ENCODE measurements around the gene AGL. TPM values are rescaled to one million over a fixed set of nuclear protein-coding genes. Genes with fewer than 3 reads are reported as not detected.

AGL gene
- total and polyA plus RNA-seq, 2 of the 4 experiments (the other 2 are of a cell fraction): 2.4 to 7.0 TPM

- no peak for DNase-seq
- peak overlapping the region; percentile 86; the same call in 1 of the 2 replicates for H3K9ac ChIP-seq (ENCODE audit: low read depth, low read length)
- TF ChIP-seq FOS (IDR thresholded peaks at IDR 0.05; ENCODE audit: low read depth, low read length) (no peak), CHD1 (IDR thresholded peaks at IDR 0.05; ENCODE audit: low read depth, low read length) (no peak), CTCF (conservative IDR thresholded peaks at IDR 0.05; ENCODE audit: low read depth, low read length) (no peak), NFE2L2 (IDR thresholded peaks at IDR 0.05; ENCODE audit: low read depth, low read length) (no peak), POLR2A (IDR thresholded peaks at IDR 0.05; ENCODE audit: low read depth, low read length) (no peak), MAZ (IDR thresholded peaks at IDR 0.05; ENCODE audit: borderline replicate concordance, low read depth, low read length) (no peak), SMC3 (IDR thresholded peaks at IDR 0.05; ENCODE audit: low read depth, low read length) (no peak), RCOR1 (IDR thresholded peaks at IDR 0.05; ENCODE audit: insufficient replicate concordance, low read length) (no peak), RAD21 (IDR thresholded peaks at IDR 0.05; ENCODE audit: low read length) (no peak), MAFK (IDR thresholded peaks at IDR 0.05; ENCODE audit: low read depth, low read length) (no peak), MXI1 (IDR thresholded peaks at IDR 0.05; ENCODE audit: borderline replicate concordance, low read depth, low read length) (no peak), CEBPB (IDR thresholded peaks at IDR 0.05; ENCODE audit: low read depth, low read length) (no peak), BHLHE40 (IDR thresholded peaks at IDR 0.05; ENCODE audit: low read depth, low read length) (no peak), RFX5 (IDR thresholded peaks at IDR 0.05; ENCODE audit: low read depth, low read length) (no peak)
- TF ChIP-seq, protein P1, sequence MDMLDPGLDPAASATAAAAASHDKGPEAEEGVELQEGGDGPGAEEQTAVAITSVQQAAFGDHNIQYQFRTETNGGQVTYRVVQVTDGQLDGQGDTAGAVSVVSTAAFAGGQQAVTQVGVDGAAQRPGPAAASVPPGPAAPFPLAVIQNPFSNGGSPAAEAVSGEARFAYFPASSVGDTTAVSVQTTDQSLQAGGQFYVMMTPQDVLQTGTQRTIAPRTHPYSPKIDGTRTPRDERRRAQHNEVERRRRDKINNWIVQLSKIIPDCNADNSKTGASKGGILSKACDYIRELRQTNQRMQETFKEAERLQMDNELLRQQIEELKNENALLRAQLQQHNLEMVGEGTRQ (IDR thresholded peaks at IDR 0.05; ENCODE audit: low read depth, low read length): no peak
Measured at GRCh38 chr1:99970713-99971255, 120.6 kb downstream of the AGL start.

More at GRCh38 chr1:99970713-99971255, 120.6 kb downstream of the AGL start:
- Histone ChIP-seq H3K27ac (ENCODE audit: insufficient read depth, low read length) (no peak overlapping the region), H3K4ac (ENCODE audit: low read depth, low read length) (no peak overlapping the region), H2BK20ac (ENCODE audit: low read depth, low read length) (no peak overlapping the region), H3K4me1 (ENCODE audit: control insufficient read depth, insufficient read depth, low read length) (peaks cover 4% of the 10 kb centered on the region), H2AK9ac (replicated peaks; ENCODE audit: low read depth, low read length, poor library complexity) (no peak overlapping the region), H4K91ac (ENCODE audit: insufficient read depth, low read depth, low read length) (no peak overlapping the region), H4K5ac (ENCODE audit: low read depth, low read length) (no peak overlapping the region), H4K8ac (ENCODE audit: low read depth in 2 of 2, low read length in 2 of 2) (no peak overlapping the region; a peak in 1 of 4 replicates), H3K36me3 (ENCODE audit: control insufficient read depth, insufficient read depth, low read length) (no peaks in the 10 kb centered on the region; the same call in 1 of the 2 replicates), H2AFZ (replicated peaks; ENCODE audit: low read length, poor library complexity) (no peak overlapping the region), H3K9me3 (ENCODE audit: control insufficient read depth, insufficient read depth, low read length) (no peaks in the 10 kb centered on the region), H3K4me2 (ENCODE audit: low read depth, low read length) (peak overlapping the region; percentile 95), H3K27me3 (ENCODE audit: control insufficient read depth, insufficient read depth, low read length) (no peaks in the 10 kb centered on the region), H4K20me1 (ENCODE audit: insufficient read depth, low read length) (no peaks in the 10 kb centered on the region), H3K23ac (ENCODE audit: low read depth, low read length) (peak overlapping the region; percentile 65; the same call in 1 of the 2 replicates), H3K56ac (ENCODE audit: extremely low read depth, insufficient read depth, low read length) (0 out of 2 replicates have a peak overlapping the region, but pooled peaks have one; percentile 7), H2BK5ac (ENCODE audit: low read depth, low read length, poor library complexity, severe bottlenecking) (no peak overlapping the region), H2BK15ac (ENCODE audit: low read depth, low read length) (no peak overlapping the region), H3K79me1 (ENCODE audit: low read depth in 1 of 2, low read length in 2 of 2) (peaks cover 8 to 27% of the 10 kb centered on the region in 2 experiments; a peak in 3 of 4 replicates), H3K9me1 (ENCODE audit: insufficient read depth, low read length) (peaks cover 6% of the 10 kb centered on the region), H3K4me3 (ENCODE audit: insufficient read depth, low read depth, low read length) (peak overlapping the region; percentile 94), H3K14ac (replicated peaks; ENCODE audit: low read depth, low read length) (0 out of 2 replicates have a peak overlapping the region, but pooled peaks have one; percentile 7), H3K18ac (ENCODE audit: low read depth, low read length) (no peak overlapping the region), H2AK5ac (ENCODE audit: low read depth, low read length) (no peak overlapping the region), H2BK120ac (ENCODE audit: low read depth, low read length) (no peak overlapping the region)
- ATAC-seq (ENCODE audit: low read depth): no peak
- in situ Hi-C loops (cut with MboI; ENCODE audit: low sequenced_read_pairs): no loop called here
- WGBS, 2 experiments (ENCODE audit: extremely low coverage in 2 of 2, insufficient read length in 1 of 2): 83% methylated on average over 1 of the region's 7 CpGs; no CpG with 5 or more reads in 1 of the 2 experiments
- intact Hi-C loops (cut with micrococcal nuclease): loop anchor here (2.0 kb wide), 1 partner anchor 162 kb away; no protein-coding TSS in a partner anchor
- BruUV-seq (replicated peaks): no TSS peak
- ChIA-PET POLR2A (ENCODE audit: unreplicated experiment) (interaction anchor here (0.9 kb wide), 1 partner anchor 16 kb away, joined by 3 read pairs; no protein-coding TSS in a partner anchor), CTCF (interaction anchor here (0.5 kb wide), 1 partner anchor 17 kb away, joined by 3 read pairs; no protein-coding TSS in a partner anchor)
- dilution Hi-C loops (cut with HindIII; ENCODE audit: low sequenced_read_pairs, unreplicated experiment): no loop called here

Measured in IMR-90 (cell line).